Upper lobe of right lung (tissue), 1 donor: ENCODE data around the gene NME3. TPM values are rescaled to one million over a fixed set of nuclear protein-coding genes. Genes with fewer than 3 reads are reported as not detected.

ENCODE experiments used
- ATAC-seq: fragments of 200-7000 bp; cut with Tn5 transposase; one replicate; pipeline ENCODE4 v1.9.1; 2020; ENCODE audit warnings: mild to moderate bottlenecking, moderate library complexity
- DNase-seq: peaks from one replicate; pipeline ENCODE4 v3.0.0-alpha.2; 2020
- H3K27ac ChIP-seq: fragments of 200-600 bp; one replicate; pipeline ENCODE4 v1.8.0; 2022
- H3K27me3 ChIP-seq: fragments of 200-600 bp; one replicate; pipeline ENCODE4 v1.8.0; 2022; ENCODE audit warnings: mild to moderate bottlenecking
- H3K36me3 ChIP-seq: fragments of 200-600 bp; one replicate; pipeline ENCODE4 v1.8.0; 2022
- H3K4me1 ChIP-seq: fragments of 200-600 bp; one replicate; pipeline ENCODE4 v1.8.0; 2022
- H3K4me3 ChIP-seq: fragments of 200-600 bp; one replicate; pipeline ENCODE4 v1.8.0; 2022; ENCODE audit warnings: mild to moderate bottlenecking
- H3K9me3 ChIP-seq: fragments of 200-600 bp; one replicate; pipeline ENCODE4 v1.8.0; 2022
- CTCF ChIP-seq: fragments of 200-600 bp; IDR thresholded peaks from one replicate; pipeline ENCODE4 v1.8.0; 2022; ENCODE audit warnings: antibody characterized with exemption
- intact Hi-C: fragments of 100-400 bp; cut with DNase I; formaldehyde crosslinking; loops from one replicate; pipeline ENCODE4 v1.11.0; 2022
- total RNA-seq: library from RNA; stranded (reverse); fragmentation: NEBNext Ultra II Directional; extraction: Animal tissue kit (Norgen Biotek cat#: 25700); gene quantifications from one replicate; pipeline ENCODE4 v1.2.1, GENCODE V29; 2021
- donor health status: DM: no; HTN: yes; CAD: no; lungs with severe emphysema.

Gene NME3
- total RNA-seq, 1 donor from 2014 or later = 67.2 TPM

- Histone ChIP-seq H3K4me3 (no peak overlapping the region), H3K9me3 (no peaks in the 10 kb centered on the region), H3K4me1 (peaks cover under 1% of the 10 kb centered on the region), H3K27ac (no peak overlapping the region), H3K36me3 (peaks cover 73% of the 10 kb centered on the region), H3K27me3 (no peaks in the 10 kb centered on the region)
- no peak for ATAC-seq
- intact Hi-C loops = no loop called here
- DNase-seq = no peak
- no peak for TF ChIP-seq CTCF
These were observed 47.0 kb upstream of the NME3 start for GRCh38 chr16:1818204-1818872.

GRCh38 chr16:1817716-1818115 is 46.4 kb upstream of the NME3 start:
- DNase-seq = no peak
- Histone ChIP-seq H3K9me3 (no peaks in the 10 kb centered on the region), H3K27me3 (no peaks in the 10 kb centered on the region), H3K4me3 (no peak overlapping the region), H3K27ac (no peak overlapping the region), H3K4me1 (peaks cover 6% of the 10 kb centered on the region), H3K36me3 (peaks cover 71% of the 10 kb centered on the region)
- no peak for TF ChIP-seq CTCF
- intact Hi-C loops = no loop called here
- no peak for ATAC-seq

GRCh38 chr16:1817276-1817589 is 45.9 kb upstream of the NME3 start:
- Histone ChIP-seq H3K36me3 (peaks cover 66% of the 10 kb centered on the region), H3K27ac (no peak overlapping the region), H3K27me3 (no peaks in the 10 kb centered on the region), H3K4me1 (peaks cover 11% of the 10 kb centered on the region), H3K4me3 (no peak overlapping the region), H3K9me3 (no peaks in the 10 kb centered on the region)
- DNase-seq = peak; percentile 60
- intact Hi-C loops = no loop called here
- no peak for ATAC-seq
- TF ChIP-seq CTCF = no peak

- no peaks in the 10 kb centered on the region for H3K9me3 ChIP-seq
- no peak for DNase-seq
- intact Hi-C loops = no loop called here
- peaks cover 60% of the 10 kb centered on the region for H3K36me3 ChIP-seq
- no peaks in the 10 kb centered on the region for H3K27me3 ChIP-seq
- no peak overlapping the region for H3K4me3 ChIP-seq
- peaks cover 12% of the 10 kb centered on the region for H3K4me1 ChIP-seq
- no peak overlapping the region for H3K27ac ChIP-seq
- no peak for TF ChIP-seq CTCF
- ATAC-seq = no peak
These were observed 45.3 kb upstream of the NME3 start for GRCh38 chr16:1816396-1817275.

- Histone ChIP-seq H3K27me3 (no peaks in the 10 kb centered on the region), H3K4me1 (peaks cover 12% of the 10 kb centered on the region), H3K36me3 (peaks cover 51% of the 10 kb centered on the region), H3K27ac (no peak overlapping the region), H3K4me3 (no peak overlapping the region), H3K9me3 (no peaks in the 10 kb centered on the region)
- ATAC-seq (no peak), DNase-seq (no peak)
- no peak for TF ChIP-seq CTCF
- intact Hi-C loops = no loop called here
These were observed 44.1 kb upstream of the NME3 start for GRCh38 chr16:1815461-1815860.
